GM23338 (cell line): ENCODE data around the gene CHN1. TPM values are rescaled to one million over a fixed set of nuclear protein-coding genes. Genes with fewer than 3 reads are reported as not detected.

Experiments used
- ATAC-seq: fragments of 200-7000 bp; cut with Tn5 transposase; 3 replicates; pipeline ENCODE4 v1.9.1; 2020
- DNase-seq: peaks from one replicate; pipeline ENCODE4 v3.0.0-alpha.2; 2015; ENCODE audit warnings: low spot score
- H2AFZ ChIP-seq: fragments of 200-600 bp; sonication (generic); 2 replicates; pipeline ENCODE4 v1.8.0; 2016; ENCODE audit warnings: antibody characterized with exemption, mild to moderate bottlenecking, moderate library complexity
- H3F3A ChIP-seq: fragments of 200-600 bp; sonication (generic); replicated peaks from 2 replicates; pipeline ENCODE4 v1.8.0; 2017; ENCODE audit warnings: antibody characterized with exemption, mixed run types, low read depth
- H3K27ac ChIP-seq: fragments of 200-600 bp; sonication (generic); 2 replicates; pipeline ENCODE4 v1.6.1; 2016; ENCODE audit warnings: low read depth
- H3K27me3 ChIP-seq: fragments of 200-600 bp; sonication (generic); 2 replicates; pipeline ENCODE4 v1.8.0; 2016; ENCODE audit warnings: mild to moderate bottlenecking, mixed run types, moderate library complexity; ENCODE audit not compliant: insufficient read depth
- H3K36me3 ChIP-seq: fragments of 200-600 bp; sonication (generic); 2 replicates; pipeline ENCODE4 v1.8.0; 2016; ENCODE audit warnings: mild to moderate bottlenecking; ENCODE audit not compliant: insufficient read depth
- H3K4me1 ChIP-seq: fragments of 200-600 bp; sonication (generic); 2 replicates; pipeline ENCODE4 v1.8.0; 2016; ENCODE audit warnings: mild to moderate bottlenecking, moderate library complexity; ENCODE audit not compliant: insufficient read depth
- H3K4me2 ChIP-seq: fragments of 200-600 bp; sonication (generic); 2 replicates; pipeline ENCODE4 v1.7.1; 2017; ENCODE audit warnings: mixed run types
- H3K4me3 ChIP-seq: fragments of 200-600 bp; sonication (generic); 2 replicates; pipeline ENCODE4 v1.6.1; 2016; ENCODE audit warnings: mixed run types
- H3K79me2 ChIP-seq: fragments of 200-600 bp; sonication (generic); replicated peaks from 2 replicates; pipeline ENCODE4 v1.8.0; 2017; ENCODE audit warnings: mild to moderate bottlenecking; ENCODE audit not compliant: insufficient read depth
- H3K9me2 ChIP-seq: fragments of 200-600 bp; sonication (generic); 2 replicates; pipeline ENCODE4 v1.8.0; 2017; ENCODE audit not compliant: insufficient read depth
- H4K20me1 ChIP-seq: fragments of 200-600 bp; sonication (generic); replicated peaks from 2 replicates; pipeline ENCODE4 v1.8.0; 2017; ENCODE audit warnings: mild to moderate bottlenecking; ENCODE audit not compliant: insufficient read depth
- H3K27ac Mint-ChIP-seq: 2 replicates; pipeline ENCODE4 v1.8.0; 2020; ENCODE audit warnings: inconsistent platforms, mild to moderate bottlenecking, moderate library complexity, mixed read lengths
- H3K27me3 Mint-ChIP-seq: 3 replicates; pipeline ENCODE4 v1.8.0; 2022; ENCODE audit warnings: low read depth, mild to moderate bottlenecking, moderate library complexity, mixed read lengths, inconsistent platforms; ENCODE audit not compliant: insufficient read depth, poor library complexity
- H3K36me3 Mint-ChIP-seq: 3 replicates; pipeline ENCODE4 v1.8.0; 2021; ENCODE audit warnings: low read depth, mild to moderate bottlenecking, inconsistent platforms, moderate library complexity, mixed read lengths
- H3K4me1 Mint-ChIP-seq: 3 replicates; pipeline ENCODE4 v1.8.0; 2020; ENCODE audit warnings: mild to moderate bottlenecking, inconsistent platforms, mixed read lengths
- H3K4me3 Mint-ChIP-seq: 3 replicates; pipeline ENCODE4 v1.8.0; 2021; ENCODE audit warnings: moderate library complexity, mild to moderate bottlenecking, inconsistent platforms, mixed read lengths
- H3K9me3 Mint-ChIP-seq: 3 replicates; pipeline ENCODE4 v1.8.0; 2020; ENCODE audit warnings: moderate library complexity, mild to moderate bottlenecking, inconsistent platforms, mixed read lengths
- NANOG ChIP-seq: IDR thresholded peaks from 2 replicates; pipeline ENCODE4 v1.6.1; 2016; ENCODE audit warnings: antibody characterized with exemption, borderline replicate concordance
- STAT1 ChIP-seq: IDR thresholded peaks from one replicate; pipeline ENCODE4 v1.6.1; 2016; ENCODE audit warnings: antibody characterized with exemption; ENCODE audit not compliant: unreplicated experiment
- ZNF114 ChIP-seq: fragments of 250-450 bp; sonication (Bioruptor Pico); IDR thresholded peaks from 2 replicates; pipeline ENCODE4 v1.5.0; 2020; ENCODE audit warnings: mild to moderate bottlenecking, moderate library complexity
- ZNF331 ChIP-seq: fragments of 250-450 bp; sonication (Bioruptor Pico); IDR thresholded peaks from 2 replicates; pipeline ENCODE4 v1.5.0; 2020; ENCODE audit warnings: low read depth, mild to moderate bottlenecking, moderate library complexity
- polyA plus RNA-seq: library from polyadenylated mRNA; unstranded; fragments of >200 nt; fragmentation: Nextera tagmentation; extraction: Ambion mirVana; gene quantifications from 2 replicates; pipeline ENCODE4 v1.2.1, GENCODE V29; 2016
- total RNA-seq: library from RNA; depleted of rRNA; stranded (reverse); fragments of >200 nt; shearing (Covaris generic); gene quantifications from 2 replicates; pipeline ENCODE4 v1.2.3, GENCODE V29; 2014
- TF ChIP-seq, protein P1 (sequence below), 2 experiments: fragments of 200-600 bp in 1 of 2; sonication (generic) in 1 of 2; conservative IDR thresholded peaks; 2 replicates each; pipeline versions ENCODE4 v1.5.1 to v1.6.1; 2016 to 2017; ENCODE audit warnings: antibody characterized with exemption in 2 of 2, low read depth in 2 of 2, mild to moderate bottlenecking in 2 of 2, moderate library complexity in 1 of 2
- TF ChIP-seq, protein P2 (sequence below): fragments of 250-450 bp; sonication (Bioruptor Pico); IDR thresholded peaks from 2 replicates; pipeline ENCODE4 v1.5.0; 2020; ENCODE audit warnings: mild to moderate bottlenecking, moderate library complexity

The CHN1 gene
- total and polyA plus RNA-seq, 2 experiments from 2014 or later, result 28.1 to 36.5 TPM

DNA sequence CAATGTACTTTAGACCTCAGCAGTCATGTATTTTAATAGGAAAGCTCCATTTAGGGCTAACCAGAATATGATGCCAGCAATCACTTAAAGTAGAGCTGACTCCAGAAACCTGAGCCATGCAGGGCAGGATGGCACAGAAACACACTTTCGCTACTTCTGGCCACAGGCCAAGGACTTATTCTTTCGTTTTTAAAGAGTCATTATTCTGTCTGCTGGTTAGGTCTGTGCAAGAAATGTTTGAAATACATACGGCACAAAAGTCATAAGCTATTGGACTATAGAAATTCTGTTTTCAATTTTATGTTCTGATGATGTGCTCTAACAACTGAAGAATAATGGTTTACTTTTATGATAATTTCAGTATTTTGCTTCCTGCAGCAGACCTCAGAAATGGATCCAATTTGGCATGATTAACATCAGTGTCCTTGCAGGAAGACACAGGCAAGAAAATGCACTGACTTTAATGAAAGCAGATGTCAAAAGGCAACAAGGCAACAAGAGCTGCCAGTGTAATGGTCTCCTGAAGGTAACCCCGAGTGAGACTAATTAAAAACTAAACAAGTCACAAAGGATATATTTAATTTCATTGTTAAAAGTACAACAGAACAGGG is 126.5 kb downstream of the CHN1 start:
- H3K4me1 ChIP-seq, result peaks cover 54% of the 10 kb centered on the region
- no peak overlapping the region for H3K4me3 ChIP-seq

More for the DNA sequence above, 126.5 kb downstream of the CHN1 start:
- Mint-ChIP-seq H3K4me3 (no peak overlapping the region), H3K9me3 (no peaks in the 10 kb centered on the region), H3K36me3 (peaks cover 12% of the 10 kb centered on the region; the same call in 2 of the 3 replicates), H3K27me3 (no peaks in the 10 kb centered on the region), H3K4me1 (peaks cover 46% of the 10 kb centered on the region), H3K27ac (no peak overlapping the region)
- no peaks in the 10 kb centered on the region for H3K27me3 ChIP-seq
- H2AFZ ChIP-seq, result no peak overlapping the region
- no peak overlapping the region for H3K4me2 ChIP-seq
- H3K9me2 ChIP-seq, result no peaks in the 10 kb centered on the region
- H3K36me3 ChIP-seq, result no peaks in the 10 kb centered on the region
- no peak for ATAC-seq
- no peaks in the 10 kb centered on the region for H3F3A ChIP-seq
- no peaks in the 10 kb centered on the region for H3K79me2 ChIP-seq
- no peaks in the 10 kb centered on the region for H4K20me1 ChIP-seq
- no peak overlapping the region for H3K27ac ChIP-seq
- no peak for DNase-seq
- TF ChIP-seq, protein P1, sequence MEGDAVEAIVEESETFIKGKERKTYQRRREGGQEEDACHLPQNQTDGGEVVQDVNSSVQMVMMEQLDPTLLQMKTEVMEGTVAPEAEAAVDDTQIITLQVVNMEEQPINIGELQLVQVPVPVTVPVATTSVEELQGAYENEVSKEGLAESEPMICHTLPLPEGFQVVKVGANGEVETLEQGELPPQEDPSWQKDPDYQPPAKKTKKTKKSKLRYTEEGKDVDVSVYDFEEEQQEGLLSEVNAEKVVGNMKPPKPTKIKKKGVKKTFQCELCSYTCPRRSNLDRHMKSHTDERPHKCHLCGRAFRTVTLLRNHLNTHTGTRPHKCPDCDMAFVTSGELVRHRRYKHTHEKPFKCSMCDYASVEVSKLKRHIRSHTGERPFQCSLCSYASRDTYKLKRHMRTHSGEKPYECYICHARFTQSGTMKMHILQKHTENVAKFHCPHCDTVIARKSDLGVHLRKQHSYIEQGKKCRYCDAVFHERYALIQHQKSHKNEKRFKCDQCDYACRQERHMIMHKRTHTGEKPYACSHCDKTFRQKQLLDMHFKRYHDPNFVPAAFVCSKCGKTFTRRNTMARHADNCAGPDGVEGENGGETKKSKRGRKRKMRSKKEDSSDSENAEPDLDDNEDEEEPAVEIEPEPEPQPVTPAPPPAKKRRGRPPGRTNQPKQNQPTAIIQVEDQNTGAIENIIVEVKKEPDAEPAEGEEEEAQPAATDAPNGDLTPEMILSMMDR (conservative IDR thresholded peaks at IDR 0.05; ENCODE audit: low read depth in 2 of 2), result no peak
- TF ChIP-seq STAT1, result no peak
- no peak for TF ChIP-seq NANOG
- TF ChIP-seq ZNF114 (CRISPR knock-in tag), result no peak
- TF ChIP-seq, protein P2, sequence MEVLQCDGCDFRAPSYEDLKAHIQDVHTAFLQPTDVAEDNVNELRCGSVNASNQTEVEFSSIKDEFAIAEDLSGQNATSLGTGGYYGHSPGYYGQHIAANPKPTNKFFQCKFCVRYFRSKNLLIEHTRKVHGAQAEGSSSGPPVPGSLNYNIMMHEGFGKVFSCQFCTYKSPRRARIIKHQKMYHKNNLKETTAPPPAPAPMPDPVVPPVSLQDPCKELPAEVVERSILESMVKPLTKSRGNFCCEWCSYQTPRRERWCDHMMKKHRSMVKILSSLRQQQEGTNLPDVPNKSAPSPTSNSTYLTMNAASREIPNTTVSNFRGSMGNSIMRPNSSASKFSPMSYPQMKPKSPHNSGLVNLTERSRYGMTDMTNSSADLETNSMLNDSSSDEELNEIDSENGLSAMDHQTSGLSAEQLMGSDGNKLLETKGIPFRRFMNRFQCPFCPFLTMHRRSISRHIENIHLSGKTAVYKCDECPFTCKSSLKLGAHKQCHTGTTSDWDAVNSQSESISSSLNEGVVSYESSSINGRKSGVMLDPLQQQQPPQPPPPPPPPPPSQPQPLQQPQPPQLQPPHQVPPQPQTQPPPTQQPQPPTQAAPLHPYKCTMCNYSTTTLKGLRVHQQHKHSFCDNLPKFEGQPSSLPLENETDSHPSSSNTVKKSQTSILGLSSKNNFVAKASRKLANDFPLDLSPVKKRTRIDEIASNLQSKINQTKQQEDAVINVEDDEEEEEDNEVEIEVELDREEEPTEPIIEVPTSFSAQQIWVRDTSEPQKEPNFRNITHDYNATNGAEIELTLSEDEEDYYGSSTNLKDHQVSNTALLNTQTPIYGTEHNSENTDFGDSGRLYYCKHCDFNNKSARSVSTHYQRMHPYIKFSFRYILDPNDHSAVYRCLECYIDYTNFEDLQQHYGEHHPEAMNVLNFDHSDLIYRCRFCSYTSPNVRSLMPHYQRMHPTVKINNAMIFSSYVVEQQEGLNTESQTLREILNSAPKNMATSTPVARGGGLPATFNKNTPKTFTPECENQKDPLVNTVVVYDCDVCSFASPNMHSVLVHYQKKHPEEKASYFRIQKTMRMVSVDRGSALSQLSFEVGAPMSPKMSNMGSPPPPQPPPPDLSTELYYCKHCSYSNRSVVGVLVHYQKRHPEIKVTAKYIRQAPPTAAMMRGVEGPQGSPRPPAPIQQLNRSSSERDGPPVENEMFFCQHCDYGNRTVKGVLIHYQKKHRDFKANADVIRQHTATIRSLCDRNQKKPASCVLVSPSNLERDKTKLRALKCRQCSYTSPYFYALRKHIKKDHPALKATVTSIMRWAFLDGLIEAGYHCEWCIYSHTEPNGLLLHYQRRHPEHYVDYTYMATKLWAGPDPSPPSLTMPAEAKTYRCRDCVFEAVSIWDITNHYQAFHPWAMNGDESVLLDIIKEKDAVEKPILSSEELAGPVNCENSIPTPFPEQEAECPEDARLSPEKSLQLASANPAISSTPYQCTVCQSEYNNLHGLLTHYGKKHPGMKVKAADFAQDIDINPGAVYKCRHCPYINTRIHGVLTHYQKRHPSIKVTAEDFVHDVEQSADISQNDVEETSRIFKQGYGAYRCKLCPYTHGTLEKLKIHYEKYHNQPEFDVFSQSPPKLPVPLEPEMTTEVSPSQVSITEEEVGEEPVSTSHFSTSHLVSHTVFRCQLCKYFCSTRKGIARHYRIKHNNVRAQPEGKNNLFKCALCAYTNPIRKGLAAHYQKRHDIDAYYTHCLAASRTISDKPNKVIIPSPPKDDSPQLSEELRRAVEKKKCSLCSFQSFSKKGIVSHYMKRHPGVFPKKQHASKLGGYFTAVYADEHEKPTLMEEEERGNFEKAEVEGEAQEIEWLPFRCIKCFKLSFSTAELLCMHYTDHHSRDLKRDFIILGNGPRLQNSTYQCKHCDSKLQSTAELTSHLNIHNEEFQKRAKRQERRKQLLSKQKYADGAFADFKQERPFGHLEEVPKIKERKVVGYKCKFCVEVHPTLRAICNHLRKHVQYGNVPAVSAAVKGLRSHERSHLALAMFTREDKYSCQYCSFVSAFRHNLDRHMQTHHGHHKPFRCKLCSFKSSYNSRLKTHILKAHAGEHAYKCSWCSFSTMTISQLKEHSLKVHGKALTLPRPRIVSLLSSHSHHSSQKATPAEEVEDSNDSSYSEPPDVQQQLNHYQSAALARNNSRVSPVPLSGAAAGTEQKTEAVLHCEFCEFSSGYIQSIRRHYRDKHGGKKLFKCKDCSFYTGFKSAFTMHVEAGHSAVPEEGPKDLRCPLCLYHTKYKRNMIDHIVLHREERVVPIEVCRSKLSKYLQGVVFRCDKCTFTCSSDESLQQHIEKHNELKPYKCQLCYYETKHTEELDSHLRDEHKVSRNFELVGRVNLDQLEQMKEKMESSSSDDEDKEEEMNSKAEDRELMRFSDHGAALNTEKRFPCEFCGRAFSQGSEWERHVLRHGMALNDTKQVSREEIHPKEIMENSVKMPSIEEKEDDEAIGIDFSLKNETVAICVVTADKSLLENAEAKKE, result no peak
- no peak for TF ChIP-seq ZNF331
